ENCODE data around the gene FAM83D. TPM values are rescaled to one million over a fixed set of nuclear protein-coding genes. Genes with fewer than 3 reads are reported as not detected.

FAM83D gene
- total RNA-seq, 3 donors from 2014 or later = 1.3 to 1.9 (median 1.4) TPM

- H3K9me3 Mint-ChIP-seq = no peaks in the 10 kb centered on the region
- no peak for ATAC-seq
- H3K36me3 Mint-ChIP-seq (ENCODE audit: insufficient read depth) = peaks cover 54% of the 10 kb centered on the region
- DNase-seq = no peak
- no peak overlapping the region for H3K4me3 Mint-ChIP-seq
- no peaks in the 10 kb centered on the region for H3K27me3 Mint-ChIP-seq (ENCODE audit: low read depth)
- no peaks in the 10 kb centered on the region for H3K4me1 Mint-ChIP-seq (ENCODE audit: low read depth)
These were observed 18.1 kb upstream of the FAM83D start for GRCh38 chr20:38907918-38908677.

GRCh38 chr20:38915355-38915754 is 10.9 kb upstream of the FAM83D start:
- DNase-seq (no peak), ATAC-seq (no peak)
- H3K4me3 Mint-ChIP-seq = no peak overlapping the region
- no peaks in the 10 kb centered on the region for H3K27me3 Mint-ChIP-seq (ENCODE audit: low read depth)
- no peaks in the 10 kb centered on the region for H3K4me1 Mint-ChIP-seq (ENCODE audit: low read depth)
- H3K36me3 Mint-ChIP-seq (ENCODE audit: insufficient read depth) = peaks cover 22% of the 10 kb centered on the region
- no peaks in the 10 kb centered on the region for H3K9me3 Mint-ChIP-seq

- H3K4me3 Mint-ChIP-seq = no peak overlapping the region
- no peaks in the 10 kb centered on the region for H3K27me3 Mint-ChIP-seq (ENCODE audit: low read depth)
- no peaks in the 10 kb centered on the region for H3K9me3 Mint-ChIP-seq
- H3K4me1 Mint-ChIP-seq (ENCODE audit: low read depth) = no peaks in the 10 kb centered on the region
- ATAC-seq = no peak
- DNase-seq = no peak
- H3K36me3 Mint-ChIP-seq (ENCODE audit: insufficient read depth) = peaks cover 23% of the 10 kb centered on the region
These were observed 8.6 kb upstream of the FAM83D start for GRCh38 chr20:38917657-38918056.

GRCh38 chr20:38918172-38918571 is 8.0 kb upstream of the FAM83D start:
- no peaks in the 10 kb centered on the region for H3K9me3 Mint-ChIP-seq

GRCh38 chr20:38919683-38920082 is 6.5 kb upstream of the FAM83D start:
- DNase-seq (no peak), ATAC-seq (no peak)
- Mint-ChIP-seq H3K4me3 (no peak overlapping the region), H3K27me3 (ENCODE audit: low read depth) (no peaks in the 10 kb centered on the region), H3K4me1 (ENCODE audit: low read depth) (no peaks in the 10 kb centered on the region), H3K36me3 (ENCODE audit: insufficient read depth) (peaks cover 20% of the 10 kb centered on the region), H3K9me3 (no peaks in the 10 kb centered on the region)

More at GRCh38 chr20:38918172-38918571, 8.0 kb upstream of the FAM83D start:
- DNase-seq (no peak), ATAC-seq (no peak)
- Mint-ChIP-seq H3K4me1 (ENCODE audit: low read depth) (no peaks in the 10 kb centered on the region), H3K4me3 (no peak overlapping the region), H3K27me3 (ENCODE audit: low read depth) (no peaks in the 10 kb centered on the region), H3K36me3 (ENCODE audit: insufficient read depth) (peaks cover 23% of the 10 kb centered on the region)

- no peaks in the 10 kb centered on the region for H3K9me3 Mint-ChIP-seq
- peaks cover 20% of the 10 kb centered on the region for H3K36me3 Mint-ChIP-seq (ENCODE audit: insufficient read depth)
- DNase-seq (no peak), ATAC-seq (no peak)
- H3K27me3 Mint-ChIP-seq (ENCODE audit: low read depth) = no peaks in the 10 kb centered on the region
- no peaks in the 10 kb centered on the region for H3K4me1 Mint-ChIP-seq (ENCODE audit: low read depth)
- no peak overlapping the region for H3K4me3 Mint-ChIP-seq
These were observed 5.8 kb upstream of the FAM83D start for GRCh38 chr20:38920411-38920810.

GRCh38 chr20:38920851-38921250 is 5.4 kb upstream of the FAM83D start:
- DNase-seq (no peak), ATAC-seq (no peak)
- peaks cover 20% of the 10 kb centered on the region for H3K36me3 Mint-ChIP-seq (ENCODE audit: insufficient read depth)
- H3K4me1 Mint-ChIP-seq (ENCODE audit: low read depth) = peaks cover 3% of the 10 kb centered on the region
- H3K4me3 Mint-ChIP-seq = no peak overlapping the region
- H3K9me3 Mint-ChIP-seq = no peaks in the 10 kb centered on the region
- no peaks in the 10 kb centered on the region for H3K27me3 Mint-ChIP-seq (ENCODE audit: low read depth)

- no peak overlapping the region for H3K4me3 Mint-ChIP-seq
- H3K9me3 Mint-ChIP-seq = no peaks in the 10 kb centered on the region
- DNase-seq (no peak), ATAC-seq (no peak)
- H3K36me3 Mint-ChIP-seq (ENCODE audit: insufficient read depth) = peaks cover 5% of the 10 kb centered on the region
- no peaks in the 10 kb centered on the region for H3K27me3 Mint-ChIP-seq (ENCODE audit: low read depth)
- peaks cover 19% of the 10 kb centered on the region for H3K4me1 Mint-ChIP-seq (ENCODE audit: low read depth)
These were observed 1.5 kb upstream of the FAM83D start for GRCh38 chr20:38924718-38925117.

- Mint-ChIP-seq H3K36me3 (ENCODE audit: insufficient read depth) (peaks cover 3% of the 10 kb centered on the region), H3K4me1 (ENCODE audit: low read depth) (peaks cover 23% of the 10 kb centered on the region), H3K9me3 (no peaks in the 10 kb centered on the region), H3K27me3 (ENCODE audit: low read depth) (no peaks in the 10 kb centered on the region), H3K4me3 (peak overlapping the region; percentile 74)
- ATAC-seq (no peak), DNase-seq (no peak)
These were observed 858 bp downstream of the FAM83D start for GRCh38 chr20:38926934-38927616.

GRCh38 chr20:38927902-38928578 is 1.8 kb downstream of the FAM83D start:
- Mint-ChIP-seq H3K9me3 (no peaks in the 10 kb centered on the region), H3K4me3 (peak overlapping the region; percentile 74), H3K27me3 (ENCODE audit: low read depth) (no peaks in the 10 kb centered on the region), H3K4me1 (ENCODE audit: low read depth) (peaks cover 23% of the 10 kb centered on the region), H3K36me3 (ENCODE audit: insufficient read depth) (peaks cover 3% of the 10 kb centered on the region)
- ATAC-seq = no peak
- DNase-seq = no peak

- Mint-ChIP-seq H3K36me3 (ENCODE audit: insufficient read depth) (no peaks in the 10 kb centered on the region), H3K27me3 (ENCODE audit: low read depth) (no peaks in the 10 kb centered on the region), H3K4me3 (no peak overlapping the region), H3K4me1 (ENCODE audit: low read depth) (peaks cover 23% of the 10 kb centered on the region), H3K9me3 (no peaks in the 10 kb centered on the region)
- ATAC-seq (no peak), DNase-seq (no peak)
These were observed 4.0 kb downstream of the FAM83D start for GRCh38 chr20:38930242-38930569.

- H3K27me3 Mint-ChIP-seq (ENCODE audit: low read depth) = no peaks in the 10 kb centered on the region
- no peaks in the 10 kb centered on the region for H3K9me3 Mint-ChIP-seq
- no peaks in the 10 kb centered on the region for H3K36me3 Mint-ChIP-seq (ENCODE audit: insufficient read depth)
These were observed 5.8 kb downstream of the FAM83D start for GRCh38 chr20:38931984-38932383.

GRCh38 chr20:38932457-38933120 is 6.4 kb downstream of the FAM83D start:
- no peaks in the 10 kb centered on the region for H3K9me3 Mint-ChIP-seq
- H3K4me1 Mint-ChIP-seq (ENCODE audit: low read depth) = peaks cover 16% of the 10 kb centered on the region
- no peak for ATAC-seq
- H3K4me3 Mint-ChIP-seq = no peak overlapping the region
- H3K27me3 Mint-ChIP-seq (ENCODE audit: low read depth) = no peaks in the 10 kb centered on the region
- DNase-seq = no peak
- no peaks in the 10 kb centered on the region for H3K36me3 Mint-ChIP-seq (ENCODE audit: insufficient read depth)

More at GRCh38 chr20:38931984-38932383, 5.8 kb downstream of the FAM83D start:
- Mint-ChIP-seq H3K4me1 (ENCODE audit: low read depth) (peaks cover 19% of the 10 kb centered on the region), H3K4me3 (no peak overlapping the region)
- DNase-seq (no peak), ATAC-seq (no peak)

GRCh38 chr20:38934530-38934929 is 8.3 kb downstream of the FAM83D start:
- Mint-ChIP-seq H3K36me3 (ENCODE audit: insufficient read depth) (peaks cover 2% of the 10 kb centered on the region), H3K4me1 (ENCODE audit: low read depth) (peaks cover 5% of the 10 kb centered on the region), H3K4me3 (no peak overlapping the region), H3K9me3 (no peaks in the 10 kb centered on the region), H3K27me3 (ENCODE audit: low read depth) (no peaks in the 10 kb centered on the region)
- ATAC-seq (no peak), DNase-seq (no peak)
